ENCODE results near the gene SPAG9.

The SPAG9 gene

GRCh38 chr17:51029568-51030463 is 90.9 kb downstream of the SPAG9 start:
- no peak for DNase-seq

GRCh38 chr17:51029142-51029541 is 91.5 kb downstream of the SPAG9 start:
- no peak for DNase-seq

- no peak for DNase-seq
Observed at GRCh38 chr17:51028176-51028863, 92.3 kb downstream of the SPAG9 start.

- no peak for DNase-seq
Observed at GRCh38 chr17:51018541-51018940, 102.1 kb downstream of the SPAG9 start.

GRCh38 chr17:51017270-51017669 is 103.4 kb downstream of the SPAG9 start:
- no peak for DNase-seq

GRCh38 chr17:51016099-51016498 is 104.6 kb downstream of the SPAG9 start:
- DNase-seq = no peak

GRCh38 chr17:51015145-51015558 is 105.5 kb downstream of the SPAG9 start:
- DNase-seq = no peak

GRCh38 chr17:51014129-51014528 is 106.5 kb downstream of the SPAG9 start:
- no peak for DNase-seq

GRCh38 chr17:51013322-51013721 is 107.3 kb downstream of the SPAG9 start:
- DNase-seq = no peak

GRCh38 chr17:51012538-51012937 is 108.1 kb downstream of the SPAG9 start:
- no peak for DNase-seq

GRCh38 chr17:51010173-51010675 is 110.4 kb downstream of the SPAG9 start:
- no peak for DNase-seq

GRCh38 chr17:51006601-51007000 is 114.1 kb downstream of the SPAG9 start:
- no peak for DNase-seq

- no peak for DNase-seq
Observed at GRCh38 chr17:51005768-51006167, 114.9 kb downstream of the SPAG9 start.

GRCh38 chr17:51004249-51004648 is 116.4 kb downstream of the SPAG9 start:
- no peak for DNase-seq

- DNase-seq = no peak
Observed at GRCh38 chr17:51000835-51001638, 119.6 kb downstream of the SPAG9 start.

- no peak for DNase-seq
Observed at GRCh38 chr17:50995668-50996067, 125.0 kb downstream of the SPAG9 start.

GRCh38 chr17:50993544-50993943 is 127.1 kb downstream of the SPAG9 start:
- no peak for DNase-seq

- no peak for DNase-seq
Observed at GRCh38 chr17:50989149-50989548, 131.5 kb downstream of the SPAG9 start.

- DNase-seq = no peak
Observed at GRCh38 chr17:50988427-50988826, 132.2 kb downstream of the SPAG9 start.

GRCh38 chr17:50986989-50987660 is 133.5 kb downstream of the SPAG9 start:
- DNase-seq = no peak

GRCh38 chr17:50981279-50981678 is 139.4 kb downstream of the SPAG9 start:
- DNase-seq = no peak

GRCh38 chr17:50979524-50979927 is 141.1 kb downstream of the SPAG9 start:
- no peak for DNase-seq

Data from CD4-positive, alpha-beta T cell treated with Interleukin-15 for 1 hour (primary cell).